ENCODE data around the gene FCHSD1. TPM values are rescaled to one million over a fixed set of nuclear protein-coding genes. Genes with fewer than 3 reads are reported as not detected.
A peak's percentile ranks its signal among the peaks of the same experiment; 100 is the strongest.

The FCHSD1 gene
- polyA plus RNA-seq, 3 donors = 3.0 to 73.3 (median 3.4) TPM

- Histone ChIP-seq H3K4me1 (ENCODE audit: control insufficient read depth in 1 of 2, insufficient read depth in 2 of 2, low read length in 2 of 2) (peaks cover 52 to 61% of the 10 kb centered on the region in 2 donors), H4K20me1 (ENCODE audit: insufficient read depth, low read length) (peaks cover 20% of the 10 kb centered on the region), H3K9me3 (replicated peaks in 1 of 2; ENCODE audit: control insufficient read depth in 1 of 2, insufficient read depth in 1 of 2, low read length in 2 of 2) (no peaks in the 10 kb centered on the region), H3K4me2 (replicated peaks; ENCODE audit: extremely low read depth, low read length, poor library complexity, severe bottlenecking) (peak within 1 kb of the TSS; percentile 98), H3K4me3 (replicated peaks in 1 of 3; ENCODE audit: low read depth in 2 of 3, low read length in 3 of 3) (peak within 1 kb of the TSS; percentile 45 to 87 (median 65)), H3K36me3 (replicated peaks in 1 of 2; ENCODE audit: control insufficient read depth in 1 of 2, insufficient read depth in 2 of 2, low read length in 2 of 2) (peaks cover 4 to 19% of the 10 kb centered on the region in 2 donors), H3K9ac (ENCODE audit: insufficient read depth, low read length, poor library complexity, severe bottlenecking) (peak within 1 kb of the TSS; percentile 77), H3K79me2 (ENCODE audit: insufficient read depth, low read length) (peaks cover 8% of the 10 kb centered on the region), H3K27ac (ENCODE audit: low read depth in 1 of 2, low read length in 2 of 2) (peak within 1 kb of the TSS; percentile 93 to 95), H3K27me3 (ENCODE audit: control insufficient read depth in 2 of 2, insufficient read depth in 2 of 2, low read length in 2 of 2) (no peaks in the 10 kb centered on the region), H2AFZ (ENCODE audit: insufficient read depth, low read depth, low read length, poor library complexity, severe bottlenecking) (peak within 1 kb of the TSS; percentile 75)
- H3K27me3 Mint-ChIP-seq (ENCODE audit: low read depth in 3 of 3) = peaks cover 0 to 7% (median 0%) of the 10 kb centered on the region in 3 donors
- WGBS (ENCODE audit: insufficient coverage) = 6% methylated on average over 59 of the region's 77 CpGs
- TF ChIP-seq CTCF (IDR thresholded peaks at IDR 0.05) = no peak
- H3K9me3 Mint-ChIP-seq = peaks cover 0 to 2% (median 0%) of the 10 kb centered on the region in 7 donors
- peak within 1 kb of the TSS; percentile 80 to 93 for H3K4me3 Mint-ChIP-seq
- peak within 1 kb of the TSS; percentile 93 to 98 (median 97) for H3K27ac Mint-ChIP-seq
- peak; percentile 70 to 86 (median 83) for DNase-seq
- peaks cover 19 to 25% of the 10 kb centered on the region in 2 donors for H3K36me3 Mint-ChIP-seq
- intact Hi-C loops (cut with micrococcal nuclease) = no loop called here
- H3K4me1 Mint-ChIP-seq = peaks cover 58% of the 10 kb centered on the region
Measured at GRCh38 chr5:141681695-141682641, 30.8 kb upstream of the FCHSD1 start, which contains the start of gene ARAP3. TSS of gene ARAP3 (minus strand) at chr5:141682230. CDS start at chr5:141680486, 1,744 bp downstream.

GRCh38 chr5:141681295-141681694 lies 30.1 kb upstream of the FCHSD1 start:
- Histone ChIP-seq H2AFZ (ENCODE audit: insufficient read depth, low read depth, low read length, poor library complexity, severe bottlenecking) (peak overlapping the region; percentile 75), H3K4me1 (ENCODE audit: control insufficient read depth in 1 of 2, insufficient read depth in 2 of 2, low read length in 2 of 2) (peaks cover 52 to 61% of the 10 kb centered on the region in 2 donors), H3K79me2 (ENCODE audit: insufficient read depth, low read length) (peaks cover 8% of the 10 kb centered on the region), H3K9ac (ENCODE audit: insufficient read depth, low read length, poor library complexity, severe bottlenecking) (peak overlapping the region; percentile 77), H4K20me1 (ENCODE audit: insufficient read depth, low read length) (peaks cover 20% of the 10 kb centered on the region), H3K4me3 (replicated peaks in 1 of 3; ENCODE audit: low read depth in 2 of 3, low read length in 3 of 3) (peak overlapping the region; percentile 45 to 87 (median 65)), H3K4me2 (replicated peaks; ENCODE audit: extremely low read depth, low read length, poor library complexity, severe bottlenecking) (peak overlapping the region; percentile 98), H3K27me3 (ENCODE audit: control insufficient read depth in 2 of 2, insufficient read depth in 2 of 2, low read length in 2 of 2) (no peaks in the 10 kb centered on the region), H3K27ac (ENCODE audit: low read depth in 1 of 2, low read length in 2 of 2) (peak overlapping the region in 1 of 2 donors; percentile 95), H3K36me3 (replicated peaks in 1 of 2; ENCODE audit: control insufficient read depth in 1 of 2, insufficient read depth in 2 of 2, low read length in 2 of 2) (peaks cover 4 to 19% of the 10 kb centered on the region in 2 donors), H3K9me3 (replicated peaks in 1 of 2; ENCODE audit: control insufficient read depth in 1 of 2, insufficient read depth in 1 of 2, low read length in 2 of 2) (no peaks in the 10 kb centered on the region)
- TF ChIP-seq CTCF (IDR thresholded peaks at IDR 0.05) = no peak
- intact Hi-C loops (cut with micrococcal nuclease) = no loop called here
- Mint-ChIP-seq H3K4me3 (peak overlapping the region; percentile 76 to 93), H3K27me3 (ENCODE audit: low read depth in 3 of 3) (peaks cover 0 to 3% (median 0%) of the 10 kb centered on the region in 3 donors), H3K9me3 (peaks cover 0 to 2% (median 0%) of the 10 kb centered on the region in 7 donors), H3K36me3 (peaks cover 19 to 25% of the 10 kb centered on the region in 2 donors), H3K4me1 (peaks cover 58% of the 10 kb centered on the region), H3K27ac (peak overlapping the region; percentile 7 to 80 (median 79))
- no peak for DNase-seq
- WGBS (ENCODE audit: insufficient coverage) = 100% methylated on average over 2 of the region's 2 CpGs
